Stimulated activated CD4-positive, alpha-beta T cell treated with anti-CD3 and anti-CD28 coated beads, Interleukin-12 subunit alpha, Interleukin-12 subunit beta, amount 100 ng/mL, for 24 hours (primary cell): ENCODE measurements around the gene RND2.

Experiments
- DNase-seq, 2 experiments: peaks; one replicate each; pipeline ENCODE4 v3.0.0-alpha.2; 2020; ENCODE audit warnings: low read depth in 2 of 2

RND2 gene

DNA sequence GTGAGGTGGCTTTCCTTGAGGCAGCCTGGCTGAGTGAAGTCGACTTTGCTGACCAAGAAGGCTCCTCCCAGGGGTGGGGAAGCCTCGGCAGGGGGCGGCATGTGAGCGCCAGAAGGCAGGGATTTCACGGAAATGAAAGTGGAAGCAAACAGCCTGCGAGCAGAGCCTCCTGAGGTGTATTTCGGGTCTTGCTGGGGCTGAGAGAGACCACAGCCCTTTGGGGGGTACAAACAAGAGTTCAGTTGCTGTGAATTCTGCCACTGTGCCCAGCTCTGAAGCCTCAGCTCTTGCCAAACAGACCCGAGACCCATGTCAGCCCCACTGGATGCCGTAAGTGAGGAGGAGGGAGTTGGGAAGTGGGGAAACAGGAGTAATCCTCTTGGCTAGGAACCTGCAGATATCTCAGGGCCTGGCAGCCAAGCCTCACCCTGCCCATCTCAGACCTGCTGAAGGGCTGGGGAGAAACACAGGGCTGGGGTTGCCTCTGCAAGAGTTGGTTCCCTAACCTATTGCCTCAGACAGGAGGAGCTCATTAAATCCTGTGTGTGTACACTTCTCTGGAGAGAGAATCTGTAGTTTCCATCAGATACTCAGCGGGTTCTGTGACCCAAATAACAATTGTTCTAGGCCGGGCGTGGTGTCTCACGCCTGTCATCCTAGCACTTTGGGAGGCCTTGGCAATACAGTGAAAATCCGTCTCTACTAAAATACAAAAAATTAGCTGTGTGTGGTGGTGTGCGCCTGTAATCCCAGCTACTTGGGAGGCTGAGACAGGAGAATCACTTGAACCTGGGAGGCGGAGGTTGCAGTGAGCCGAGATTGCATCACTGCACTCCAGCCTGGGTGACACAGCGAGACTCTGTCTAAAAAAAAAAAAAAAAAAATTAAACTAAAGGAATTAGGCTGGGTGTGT lies 18.1 kb upstream of the RND2 start, which contains the start of gene IFI35:
Gene IFI35 (plus strand): TSS at position 146 of the 913 bp plus-strand sequence. CDS start 164 bp downstream, at position 310.
- DNase-seq: peak; percentile 77 to 79

DNA sequence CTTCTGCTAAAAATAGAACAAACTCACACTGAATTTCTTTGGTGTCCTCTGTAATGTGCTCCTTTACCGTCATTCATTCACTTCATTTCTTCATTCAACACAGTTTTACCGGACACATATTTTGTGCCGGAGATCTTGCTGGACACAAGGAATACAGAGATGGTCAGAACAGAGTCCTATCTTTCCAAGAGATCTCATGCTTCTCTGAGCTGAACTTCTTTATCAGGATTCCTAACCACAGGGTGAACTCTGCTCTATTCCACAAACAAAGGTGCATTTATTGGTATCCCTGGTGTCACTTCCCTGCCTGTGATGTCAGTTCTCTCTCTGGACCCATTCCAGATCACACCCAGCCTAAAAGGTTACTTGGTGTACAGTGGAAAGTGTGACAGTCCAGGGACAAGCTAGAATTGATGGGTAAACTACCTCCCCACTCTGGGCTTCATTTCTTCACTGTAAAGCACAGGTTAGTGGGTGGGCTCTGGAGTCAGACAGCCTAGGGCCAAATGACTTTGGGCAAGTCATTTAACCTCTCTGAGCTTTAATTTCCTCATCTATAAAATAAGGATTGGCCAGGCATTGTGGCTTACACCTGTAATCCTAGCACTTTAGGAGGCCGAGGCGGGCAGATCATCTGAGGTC lies 14.2 kb upstream of the RND2 start:
- no peak for DNase-seq

DNA sequence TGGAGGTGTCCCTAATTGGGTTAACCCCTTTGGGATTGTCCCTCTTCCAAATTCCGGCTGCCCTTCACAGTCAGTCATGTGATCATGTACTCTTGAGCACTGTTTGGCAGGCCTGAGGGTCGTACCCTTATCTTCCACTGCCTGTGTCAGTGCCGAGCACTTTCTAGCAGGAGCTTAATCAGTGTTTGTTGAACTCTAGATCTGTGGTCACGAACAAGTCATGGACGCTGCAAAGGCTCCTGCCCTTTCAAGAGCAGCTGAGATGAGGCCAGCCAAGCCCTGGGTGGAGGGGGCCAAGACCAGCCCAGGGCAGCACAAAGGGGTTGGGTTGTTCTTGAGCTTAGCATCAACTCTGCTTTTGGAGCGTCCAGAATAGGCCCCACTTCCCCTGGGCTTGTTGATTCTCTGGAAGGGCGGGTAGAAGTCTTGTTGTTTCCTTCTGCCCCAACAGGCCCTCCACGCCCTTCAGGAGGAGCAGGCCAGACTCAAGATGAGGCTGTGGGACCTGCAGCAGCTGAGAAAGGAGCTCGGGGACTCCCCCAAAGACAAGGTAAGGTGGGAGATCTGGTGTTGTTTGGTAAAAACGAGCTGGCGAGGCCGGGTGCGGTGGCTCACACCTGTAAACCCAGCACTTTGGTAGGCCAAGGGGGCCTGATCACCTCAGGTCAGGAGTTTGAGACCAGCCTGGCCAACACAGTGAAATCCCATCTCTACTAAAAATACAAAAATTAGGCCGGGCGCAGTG lies 13.1 kb upstream of the RND2 start:
- no peak for DNase-seq

DNA sequence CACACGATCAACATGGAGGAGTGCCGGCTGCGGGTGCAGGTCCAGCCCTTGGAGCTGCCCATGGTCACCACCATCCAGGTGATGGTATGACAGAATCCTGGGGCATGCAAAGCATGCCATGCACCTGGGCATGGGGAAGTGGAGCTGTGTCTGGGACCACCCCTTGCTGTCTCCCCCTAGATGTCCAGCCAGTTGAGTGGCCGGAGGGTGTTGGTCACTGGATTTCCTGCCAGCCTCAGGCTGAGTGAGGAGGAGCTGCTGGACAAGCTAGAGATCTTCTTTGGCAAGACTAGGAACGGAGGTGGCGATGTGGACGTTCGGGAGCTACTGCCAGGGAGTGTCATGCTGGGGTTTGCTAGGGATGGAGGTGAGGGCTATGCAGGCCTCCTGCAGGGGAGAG lies 11.7 kb upstream of the RND2 start:
- no peak for DNase-seq

DNA sequence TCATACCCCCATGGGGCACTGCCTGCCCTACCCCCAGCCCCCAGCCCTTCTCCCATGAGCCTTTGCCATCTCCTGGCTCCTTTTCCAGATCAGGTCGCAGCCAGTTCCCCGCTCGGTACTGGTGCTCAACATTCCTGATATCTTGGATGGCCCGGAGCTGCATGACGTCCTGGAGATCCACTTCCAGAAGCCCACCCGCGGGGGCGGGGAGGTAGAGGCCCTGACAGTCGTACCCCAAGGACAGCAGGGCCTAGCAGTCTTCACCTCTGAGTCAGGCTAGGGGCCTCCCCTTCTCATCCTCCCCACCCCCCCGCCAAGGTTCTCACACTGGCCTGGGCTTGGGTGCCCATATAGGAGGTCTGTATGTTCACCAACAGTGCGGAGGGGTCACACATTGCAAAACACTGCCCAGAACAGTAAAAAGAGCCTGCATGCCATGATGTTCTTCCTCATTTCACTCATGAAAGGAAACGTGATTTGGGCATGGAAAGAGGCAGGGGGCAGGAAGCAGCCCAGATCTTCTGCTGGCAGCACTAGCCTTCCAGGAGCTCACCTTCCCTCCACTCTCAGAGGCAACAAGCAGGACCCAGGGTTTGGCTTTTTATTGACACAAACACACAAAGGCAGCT lies 10.9 kb upstream of the RND2 start:
- no peak for DNase-seq

DNA sequence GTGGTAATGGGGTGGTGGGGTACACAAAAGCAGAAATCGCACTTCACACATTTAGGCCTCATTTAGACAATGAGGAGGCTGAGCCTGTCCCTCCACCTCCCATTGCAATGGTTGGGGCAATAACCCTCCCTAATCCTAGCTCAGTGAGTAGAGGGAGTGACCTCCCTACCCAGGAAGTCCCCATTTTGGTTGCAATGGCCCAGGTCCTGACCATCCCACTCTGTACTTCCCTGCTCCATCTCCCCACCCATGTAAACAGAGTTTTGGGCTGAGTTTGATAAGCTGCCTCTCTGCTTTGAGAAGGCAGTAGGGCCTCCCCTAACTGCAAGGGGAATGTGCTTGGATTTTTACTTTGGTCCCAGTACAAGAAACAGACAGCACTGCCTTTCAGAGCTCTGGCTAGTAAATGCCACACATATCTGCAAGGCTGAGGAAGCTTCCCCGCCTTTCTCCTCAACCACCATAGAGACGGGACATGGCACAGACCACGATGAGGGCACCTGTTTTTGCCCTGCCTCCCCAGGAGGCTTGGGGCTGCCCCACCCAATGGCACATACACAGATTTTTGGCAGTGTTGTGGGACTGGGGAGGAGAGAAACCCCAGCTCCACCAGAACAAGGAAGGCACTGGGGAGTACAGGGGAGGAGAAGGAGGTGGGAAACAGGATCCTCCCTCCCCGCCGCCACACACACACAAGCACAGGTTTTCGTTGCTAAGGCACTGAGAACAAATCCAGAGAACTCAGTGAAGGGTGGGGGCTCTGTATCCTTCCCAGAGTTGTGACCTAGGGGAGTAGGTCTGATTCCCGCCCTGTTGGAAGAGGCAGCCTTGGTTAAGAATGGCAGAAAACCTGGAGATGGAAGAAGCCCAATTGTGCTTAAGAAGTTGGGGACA lies 10.1 kb upstream of the RND2 start:
- no peak for DNase-seq

DNA sequence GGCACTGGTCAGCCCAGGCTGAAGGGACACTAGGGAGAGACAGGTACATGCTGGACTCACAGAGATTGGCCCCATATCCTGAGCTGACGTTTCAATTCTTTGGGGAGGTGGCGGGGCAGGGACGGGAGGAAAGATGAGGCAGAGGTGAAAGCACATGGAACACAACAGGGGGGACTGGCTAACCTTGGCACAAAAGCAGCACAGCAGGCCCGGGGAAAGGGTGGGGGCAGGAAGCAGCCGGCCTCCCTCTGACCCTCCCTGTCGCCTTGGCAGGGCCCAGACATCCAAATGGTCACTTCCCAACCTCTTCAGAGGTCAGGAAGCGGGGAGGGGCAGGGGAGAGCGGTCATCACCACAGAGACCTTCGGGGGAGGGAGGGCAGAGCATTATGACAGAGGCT lies 9.5 kb upstream of the RND2 start:
- DNase-seq: no peak

DNA sequence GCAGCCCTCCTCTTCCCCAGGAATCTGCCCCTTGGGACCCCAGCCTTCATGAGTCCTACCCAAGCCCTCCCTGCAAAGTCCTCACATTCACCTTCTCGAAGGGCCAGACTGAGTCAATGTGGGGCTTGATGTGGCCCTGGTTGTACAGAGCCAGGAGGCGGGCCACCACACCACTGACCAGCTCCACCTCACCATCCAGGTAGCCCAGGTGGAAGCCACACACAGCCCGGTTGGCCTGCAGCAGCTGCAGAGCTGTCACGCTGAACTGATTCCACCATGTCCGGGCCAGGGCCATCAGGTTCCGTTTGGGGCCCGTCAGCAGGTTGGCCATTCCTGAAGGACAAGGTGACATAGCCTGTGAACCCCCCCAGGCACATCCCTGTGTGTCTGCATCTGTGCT lies 8.8 kb upstream of the RND2 start:
- no peak for DNase-seq

DNA sequence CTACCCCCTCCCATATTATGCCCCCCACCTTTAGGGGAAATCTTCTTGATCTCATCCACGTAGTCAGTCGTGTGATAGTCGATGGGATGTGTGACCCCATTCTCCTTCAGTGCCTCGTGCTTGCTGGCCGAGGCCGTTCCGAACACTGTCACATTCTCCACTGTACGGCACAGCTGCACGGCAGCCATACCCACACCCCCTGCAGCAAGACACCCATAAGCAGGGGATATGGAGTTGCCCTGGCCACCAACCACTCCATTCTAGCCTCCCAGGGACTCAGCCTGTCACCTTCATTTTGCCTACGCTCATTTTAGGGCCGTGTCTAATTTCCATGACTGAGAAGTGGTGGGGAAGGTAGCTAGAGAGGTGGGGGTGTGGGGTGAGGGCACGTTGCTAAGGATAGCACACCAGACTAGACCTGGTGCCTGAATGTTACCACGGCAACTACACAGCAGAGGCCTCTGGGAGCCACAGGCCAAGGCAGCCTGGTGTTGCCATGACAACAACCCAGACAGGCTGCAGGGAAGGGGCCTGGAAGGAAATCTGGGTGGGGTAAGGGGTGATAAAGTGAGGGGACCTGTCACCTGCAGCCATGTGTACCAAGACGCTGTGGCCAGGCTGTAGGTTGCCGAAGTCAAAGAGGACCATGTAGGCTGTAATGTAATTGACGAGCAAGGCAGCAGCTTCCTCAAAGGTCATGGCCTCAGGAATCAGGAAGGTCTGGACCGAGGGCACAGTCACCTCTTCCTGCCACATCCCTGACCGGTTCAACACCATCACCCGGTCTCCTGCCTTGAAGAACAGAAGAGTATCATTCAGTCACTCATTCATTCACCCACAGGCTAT lies 6.8 kb upstream of the RND2 start:
- no peak for DNase-seq

DNA sequence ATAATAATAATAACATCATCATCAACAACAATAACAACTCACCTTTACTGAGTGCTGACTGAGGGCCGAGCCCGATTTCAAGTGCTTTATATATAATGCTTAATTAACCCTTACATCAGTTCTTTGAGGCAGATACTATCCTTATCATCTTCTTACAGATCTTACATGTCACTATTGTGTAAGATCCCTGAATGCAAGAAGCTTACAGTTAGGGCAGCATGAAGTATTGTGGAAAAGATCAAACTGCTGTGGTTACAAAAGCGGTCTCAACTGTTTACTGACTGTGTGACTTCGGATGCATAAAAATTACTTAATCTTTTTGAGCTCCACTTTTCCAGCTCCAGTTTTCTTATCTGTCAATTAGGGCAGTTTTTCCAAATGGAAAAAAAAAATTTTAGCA lies 6.1 kb upstream of the RND2 start:
- no peak for DNase-seq

DNA sequence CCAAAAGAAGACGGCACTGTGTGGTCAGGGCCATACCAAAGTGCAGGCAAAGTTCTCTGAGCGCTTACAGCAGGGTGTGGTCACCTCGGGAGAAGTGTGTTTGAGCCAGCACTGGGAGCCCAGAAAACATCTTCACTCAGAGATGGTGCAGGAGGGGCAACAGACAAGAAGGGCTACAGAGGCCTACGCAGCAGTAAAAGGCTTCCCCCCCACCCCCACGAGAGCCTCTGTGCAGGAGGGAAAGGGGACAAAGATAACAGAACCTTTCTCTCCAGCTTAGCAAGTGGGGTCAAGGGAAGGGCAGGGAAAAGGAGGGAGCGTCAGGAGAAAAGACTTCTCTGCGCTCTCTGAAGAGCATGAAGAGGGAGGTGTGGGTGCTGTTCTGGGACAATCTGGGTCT lies 5.6 kb upstream of the RND2 start:
- no peak for DNase-seq

DNA sequence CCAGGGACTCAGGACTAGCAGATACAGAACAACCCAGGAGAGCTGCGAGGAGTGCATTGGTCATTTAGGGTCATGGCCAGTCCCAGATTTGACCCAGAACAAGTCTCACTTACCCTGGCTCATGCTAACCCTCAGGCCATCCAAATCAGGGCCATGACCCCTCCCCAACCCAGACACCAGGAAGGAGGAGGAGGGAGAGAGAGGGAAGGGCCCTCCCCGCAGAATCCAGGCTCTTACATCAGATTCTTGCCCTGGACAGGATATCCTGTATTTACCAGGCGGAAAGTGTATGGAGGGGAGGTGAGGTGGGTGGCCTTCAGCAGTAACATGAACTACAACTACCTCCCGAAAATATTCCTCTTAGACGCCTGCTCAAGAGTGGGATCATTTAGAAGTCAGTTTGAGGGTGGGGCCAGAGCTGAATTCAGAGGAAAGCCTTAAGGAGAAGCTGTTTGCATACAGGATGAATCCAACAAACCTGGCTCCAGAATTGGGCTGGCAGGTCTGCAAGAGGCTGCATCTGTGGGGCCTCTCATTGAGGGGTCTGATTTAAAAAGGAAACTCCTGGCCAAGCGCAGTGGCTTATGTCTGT lies 4.9 kb upstream of the RND2 start:
- no peak for DNase-seq

DNA sequence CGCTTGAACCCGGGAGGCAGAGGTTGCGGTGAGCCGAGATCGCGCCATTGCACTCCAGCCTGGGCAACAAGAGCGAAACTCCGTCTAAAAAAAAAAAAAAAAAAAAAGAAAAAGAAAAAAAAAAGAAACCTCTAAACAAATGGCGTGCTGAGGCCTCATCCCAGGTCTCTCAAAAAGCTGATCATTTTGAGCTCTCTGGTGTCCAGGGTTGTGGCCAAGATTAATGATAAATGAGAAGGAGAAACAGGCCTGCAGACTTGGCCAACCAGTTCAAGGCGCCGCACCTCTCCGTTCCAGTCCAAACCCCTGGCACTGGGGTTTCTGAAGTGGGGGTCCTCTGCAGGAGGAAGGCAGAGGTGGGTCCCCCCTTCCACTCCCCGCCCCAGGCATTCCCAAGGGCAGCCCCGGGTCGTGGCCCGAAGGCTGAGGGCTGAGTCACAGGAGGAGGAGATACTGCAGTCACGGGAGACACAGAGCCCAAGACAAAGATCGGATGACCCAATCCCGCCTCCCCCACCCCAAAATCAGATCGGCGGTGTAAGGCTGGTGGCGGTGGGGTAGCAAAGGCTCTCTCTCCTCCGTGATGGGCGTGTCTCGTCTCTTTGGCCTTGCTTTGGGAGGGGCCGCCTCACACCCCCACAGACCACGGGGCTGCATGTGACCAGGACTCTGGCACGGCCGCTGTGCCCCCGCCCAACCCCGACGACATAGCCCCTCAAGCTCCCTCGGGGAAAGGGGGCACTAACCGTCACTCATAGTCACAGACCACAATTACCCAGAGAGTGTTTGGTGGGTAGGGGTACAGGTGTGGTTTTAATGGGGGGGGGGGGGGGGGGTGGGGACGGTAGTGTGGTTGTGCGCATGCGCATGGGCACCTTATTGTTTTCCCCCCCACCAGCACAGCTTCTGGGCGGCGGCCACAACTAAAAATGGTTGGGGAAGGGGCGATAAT lies 4.0 kb upstream of the RND2 start:
- no peak for DNase-seq

DNA sequence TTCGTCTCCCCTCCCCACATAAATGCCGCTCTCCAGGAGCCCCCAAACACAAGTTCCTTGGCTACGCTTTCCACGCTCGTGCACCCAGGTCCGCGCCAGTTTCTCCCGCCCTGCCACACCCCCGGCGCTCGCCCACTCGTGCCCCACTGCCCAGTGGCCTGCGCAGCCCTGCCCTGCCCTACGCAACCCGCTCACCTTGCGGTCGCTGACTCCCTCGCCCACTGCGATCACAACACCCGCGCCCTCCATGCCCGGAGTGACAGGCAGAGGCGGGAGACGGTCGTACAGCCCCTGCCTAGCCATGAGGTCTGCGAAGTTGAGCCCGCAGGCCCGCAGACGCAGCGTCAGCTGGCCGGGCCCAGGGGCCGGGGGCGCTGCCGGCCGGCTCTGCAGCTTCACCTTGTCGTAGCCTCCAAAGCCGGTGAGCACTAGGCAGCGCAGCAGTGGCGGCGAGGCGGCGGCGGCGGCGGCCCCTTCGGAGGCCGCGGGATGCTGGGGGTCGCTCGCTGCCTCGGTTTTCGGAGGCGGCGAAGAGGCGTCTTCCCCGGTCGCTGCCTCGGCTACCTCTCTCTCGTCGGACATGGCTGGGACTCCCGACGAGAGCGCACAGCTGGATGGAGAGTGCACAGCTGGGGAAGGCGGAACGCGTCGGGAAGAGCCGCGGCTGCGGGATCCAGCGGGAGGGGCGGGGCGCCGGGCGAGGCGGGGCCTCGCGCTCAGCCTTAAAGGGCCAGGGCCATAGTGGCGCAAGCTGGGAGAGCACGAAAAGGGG lies 3.1 kb upstream of the RND2 start, which contains the start of gene VAT1:
Gene VAT1 (minus strand): TSS at position 645 of the 772 bp plus-strand sequence. CDS start 63 bp downstream, at position 582.
- peak in 1 of 2 experiments; percentile 63 for DNase-seq

DNA sequence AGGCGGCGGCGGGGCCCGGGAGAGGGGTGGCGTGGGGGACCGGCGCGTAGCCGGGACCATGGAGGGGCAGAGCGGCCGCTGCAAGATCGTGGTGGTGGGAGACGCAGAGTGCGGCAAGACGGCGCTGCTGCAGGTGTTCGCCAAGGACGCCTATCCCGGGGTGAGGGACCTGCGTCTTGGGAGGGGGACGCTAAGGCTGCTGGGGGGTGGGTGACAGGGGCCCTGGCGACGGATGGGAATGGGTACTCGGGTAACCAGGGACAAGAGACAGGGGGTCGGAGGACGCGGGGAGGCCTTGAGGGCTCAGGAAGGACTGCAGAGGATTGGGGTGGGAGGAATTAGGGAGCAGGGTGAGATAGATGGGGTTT lies 243 bp downstream of the RND2 start:
- DNase-seq: no peak

DNA sequence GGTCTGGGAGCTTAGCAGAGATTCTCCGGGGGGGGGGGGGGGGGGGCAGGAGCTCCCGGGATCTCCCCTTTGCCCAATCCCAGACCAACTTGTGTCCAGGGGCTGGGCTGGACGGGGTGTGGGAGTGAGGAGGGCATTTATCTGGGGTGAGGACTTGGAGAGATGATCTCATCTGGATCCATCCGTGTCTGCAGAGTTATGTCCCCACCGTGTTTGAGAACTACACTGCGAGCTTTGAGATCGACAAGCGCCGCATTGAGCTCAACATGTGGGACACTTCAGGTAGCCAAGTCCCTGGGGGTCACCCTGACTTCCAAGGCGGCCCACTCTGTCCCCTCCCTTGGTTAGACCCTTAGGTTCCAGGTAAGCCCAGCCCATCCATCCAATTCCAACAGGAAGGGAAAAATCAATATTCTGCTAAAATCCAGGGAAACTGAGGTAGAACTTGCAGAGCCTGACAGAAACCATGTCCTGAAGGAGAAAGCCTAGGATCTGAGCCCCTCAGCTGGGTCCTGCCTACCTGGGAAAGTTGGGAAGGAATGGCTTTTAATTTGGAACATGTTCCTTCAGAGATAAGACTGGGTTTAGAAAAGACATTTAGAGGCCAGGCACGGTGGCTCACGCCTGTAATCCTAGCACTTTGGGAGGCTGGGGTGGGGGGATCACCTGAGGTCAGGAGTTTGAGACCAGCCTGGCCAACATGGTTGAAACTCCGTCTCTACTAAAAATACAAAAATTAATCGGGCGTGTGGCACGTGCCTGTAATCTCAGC lies 921 bp downstream of the RND2 start:
- no peak for DNase-seq

DNA sequence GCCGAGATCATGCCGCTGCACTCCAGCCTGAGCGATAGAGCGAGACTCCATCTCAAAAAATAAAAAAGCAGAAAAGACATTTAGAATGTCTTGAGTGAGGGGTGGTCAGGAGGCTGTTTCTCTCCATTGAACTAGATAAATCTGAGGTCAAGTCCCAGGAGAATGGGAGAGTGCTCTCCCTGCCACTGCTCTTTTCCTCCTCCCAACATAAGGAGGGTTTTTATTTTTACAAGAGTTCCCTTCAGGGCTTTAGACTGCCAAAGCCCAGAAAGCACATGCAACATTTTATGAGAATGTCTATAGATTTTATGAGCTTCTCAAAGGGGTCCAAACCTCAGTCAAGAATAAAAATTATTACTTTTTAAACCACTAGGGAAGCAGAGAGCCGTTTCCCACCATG lies 1.6 kb downstream of the RND2 start:
- DNase-seq: no peak
